ENCODE data around the gene ZCCHC10. TPM values are rescaled to one million over a fixed set of nuclear protein-coding genes. Genes with fewer than 3 reads are reported as not detected.
"Not testable (repeated sequence)": the region's sequence is repeated elsewhere in the genome, so short reads cannot be mapped to it uniquely, and the experiment has no call there.

ZCCHC10 gene
- total RNA-seq, 1 donor from 2014 or later, result 32.2 TPM

DNA sequence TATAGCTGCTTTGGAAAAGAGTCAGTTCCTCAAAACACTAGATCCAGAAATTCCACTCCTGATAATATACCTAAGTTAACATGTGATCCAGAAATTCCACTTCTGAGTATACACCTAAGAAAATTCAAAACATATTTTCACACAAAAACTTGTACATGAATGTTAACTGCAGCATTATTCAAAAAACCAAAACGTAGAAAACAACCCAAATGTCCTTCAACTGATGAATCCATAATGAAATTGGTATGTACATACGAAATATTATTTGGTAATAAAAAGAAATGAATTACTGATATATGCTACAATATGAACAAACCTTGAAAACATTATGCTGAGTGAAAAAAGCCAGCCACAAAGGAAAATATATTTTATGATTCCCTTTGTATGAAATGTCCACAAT is 46.4 kb downstream of the ZCCHC10 start:
- no peak overlapping the region for H3K4me3 Mint-ChIP-seq

DNA sequence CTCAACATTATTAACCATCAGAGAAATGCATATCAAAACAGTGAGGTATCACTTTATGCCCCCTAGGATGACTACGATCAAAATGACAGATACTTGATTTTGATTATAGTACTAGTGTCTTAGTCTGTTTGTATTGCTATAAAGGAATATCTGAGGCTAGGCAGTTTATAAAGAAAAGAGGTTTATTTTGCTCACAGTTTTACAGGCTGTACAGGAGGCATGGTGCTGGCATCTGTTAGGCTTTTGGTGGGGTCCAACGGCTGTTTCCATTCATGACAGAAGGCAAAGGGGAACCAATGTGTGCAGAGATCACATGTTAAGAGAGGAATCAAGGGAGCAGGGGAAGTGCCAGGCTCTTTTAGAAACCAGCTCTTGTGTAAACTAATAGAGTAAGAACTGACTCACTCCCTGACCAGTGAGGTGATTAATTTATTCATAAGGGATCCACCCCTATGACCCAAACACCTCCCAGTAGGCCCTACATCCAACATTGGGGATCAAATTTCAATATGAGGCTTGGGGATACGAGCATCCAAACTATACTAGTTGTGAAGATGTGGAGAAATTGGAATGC is 46.9 kb downstream of the ZCCHC10 start:
- DNase-seq, result no peak
- intact Hi-C loops (cut with micrococcal nuclease), result no loop called here
- Mint-ChIP-seq H3K27me3 (peaks cover under 1% of the 10 kb centered on the region), H3K36me3 (ENCODE audit: low read depth) (no peaks in the 10 kb centered on the region), H3K27ac (no peak overlapping the region), H3K4me1 (no peaks in the 10 kb centered on the region), H3K9me3 (no peaks in the 10 kb centered on the region), H3K4me3 (no peak overlapping the region)

More for the DNA sequence above, 46.4 kb downstream of the ZCCHC10 start:
- no peaks in the 10 kb centered on the region for H3K36me3 Mint-ChIP-seq (ENCODE audit: low read depth)
- no peak overlapping the region for H3K27ac Mint-ChIP-seq
- no peaks in the 10 kb centered on the region for H3K9me3 Mint-ChIP-seq
- H3K4me1 Mint-ChIP-seq, result no peaks in the 10 kb centered on the region
- intact Hi-C loops (cut with micrococcal nuclease), result no loop called here
- peaks cover 4% of the 10 kb centered on the region for H3K27me3 Mint-ChIP-seq
- no peak for DNase-seq

DNA sequence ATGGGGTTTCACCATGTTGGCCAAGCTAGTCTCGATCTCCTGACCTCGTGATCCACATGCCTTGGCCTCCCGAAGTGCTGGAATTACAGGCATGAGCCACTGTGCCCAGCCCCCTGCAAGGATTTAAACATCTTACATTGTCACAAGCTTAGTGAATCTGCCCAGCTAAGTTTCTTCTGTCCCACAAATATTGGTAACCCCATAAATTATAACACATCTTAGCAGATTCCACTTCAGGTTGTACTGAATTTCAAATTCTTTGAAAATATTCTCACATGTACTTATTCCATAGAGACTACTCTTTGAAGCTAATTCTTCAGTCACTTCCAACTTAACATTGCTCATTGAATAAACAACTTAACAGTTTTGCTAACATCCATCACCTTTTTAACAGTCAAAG is 49.5 kb downstream of the ZCCHC10 start:
- H3K27me3 Mint-ChIP-seq, result no peaks in the 10 kb centered on the region
- intact Hi-C loops (cut with micrococcal nuclease), result no loop called here
- no peak overlapping the region for H3K27ac Mint-ChIP-seq
- no peak overlapping the region for H3K4me3 Mint-ChIP-seq
- no peaks in the 10 kb centered on the region for H3K4me1 Mint-ChIP-seq
- no peaks in the 10 kb centered on the region for H3K36me3 Mint-ChIP-seq (ENCODE audit: low read depth)
- no peak for DNase-seq
- no peaks in the 10 kb centered on the region for H3K9me3 Mint-ChIP-seq

DNA sequence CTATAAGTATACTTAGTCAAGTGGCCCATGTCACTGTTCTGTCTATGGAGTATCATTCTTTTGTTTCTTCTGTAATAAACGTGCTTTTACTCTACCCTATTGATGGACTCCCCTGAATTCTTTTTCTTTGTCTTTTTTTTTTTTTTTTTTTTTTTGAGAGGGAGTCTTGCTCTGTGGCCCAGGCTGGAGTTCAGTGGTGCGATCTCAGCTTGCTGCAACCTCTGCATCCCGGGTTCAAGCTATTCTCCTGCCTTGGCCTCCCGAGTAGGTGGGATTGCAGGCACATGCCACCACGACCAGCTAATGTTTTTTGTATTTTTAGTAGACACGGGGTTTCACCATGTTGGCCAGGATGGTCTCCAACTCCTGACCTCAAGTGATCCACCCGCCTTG is 53.9 kb downstream of the ZCCHC10 start:
- H3K4me1 Mint-ChIP-seq; H3K9me3 Mint-ChIP-seq; intact Hi-C loops (cut with micrococcal nuclease): not testable (repeated sequence)

DNA sequence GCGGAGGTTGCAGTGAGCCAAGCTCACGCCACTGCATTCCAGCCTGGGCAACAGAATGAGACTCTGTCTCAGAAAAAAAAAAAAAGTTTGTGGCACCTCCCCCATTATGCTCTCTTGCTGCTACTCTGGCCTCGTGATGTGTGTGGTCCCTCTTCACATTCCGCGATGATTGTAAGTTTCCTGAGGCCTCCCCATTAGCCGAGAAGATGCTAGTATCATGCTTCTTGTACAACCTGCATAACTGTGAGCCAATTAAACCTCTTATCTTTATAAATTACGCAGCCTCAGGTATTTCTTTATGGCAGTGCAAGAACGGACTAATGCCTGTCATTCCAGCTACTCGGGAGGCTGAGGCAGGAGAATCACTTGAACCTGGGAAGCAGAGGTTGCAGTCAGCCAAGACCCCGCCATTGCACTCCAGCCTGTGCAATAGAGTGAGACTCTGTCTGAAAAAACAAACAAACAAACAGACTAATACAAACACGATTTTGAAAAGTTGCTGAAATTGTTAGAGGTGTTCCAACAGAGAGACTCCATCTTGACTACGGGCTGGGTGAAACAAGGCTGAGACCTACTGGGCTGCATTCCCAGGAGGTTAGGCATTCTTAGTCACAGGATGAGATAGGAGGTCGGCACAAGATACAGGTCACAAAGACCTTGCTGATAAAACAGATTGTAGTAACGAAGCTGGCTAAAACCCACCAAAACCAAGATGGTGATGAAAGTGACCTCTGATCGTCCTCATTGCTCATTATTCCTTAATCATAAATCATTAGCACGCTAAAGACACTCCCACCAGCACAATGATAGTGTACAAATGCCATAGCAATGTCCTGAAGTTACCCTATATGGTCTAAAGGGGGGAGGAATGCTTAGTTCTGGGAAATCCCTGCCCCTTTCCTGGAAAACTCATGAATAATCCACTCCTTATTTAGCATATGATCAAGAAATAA is 54.6 kb downstream of the ZCCHC10 start:
- H3K27ac Mint-ChIP-seq, result no peak overlapping the region
- H3K36me3 Mint-ChIP-seq (ENCODE audit: low read depth), result no peaks in the 10 kb centered on the region
- no peaks in the 10 kb centered on the region for H3K4me1 Mint-ChIP-seq
- no peaks in the 10 kb centered on the region for H3K9me3 Mint-ChIP-seq
- DNase-seq, result no peak
- intact Hi-C loops (cut with micrococcal nuclease), result no loop called here
- H3K27me3 Mint-ChIP-seq, result peaks cover 3% of the 10 kb centered on the region
- H3K4me3 Mint-ChIP-seq, result no peak overlapping the region

More for the DNA sequence above, 53.9 kb downstream of the ZCCHC10 start:
- not testable (repeated sequence) for H3K27me3 Mint-ChIP-seq; H3K27ac Mint-ChIP-seq; H3K36me3 Mint-ChIP-seq (ENCODE audit: low read depth); DNase-seq; H3K4me3 Mint-ChIP-seq

DNA sequence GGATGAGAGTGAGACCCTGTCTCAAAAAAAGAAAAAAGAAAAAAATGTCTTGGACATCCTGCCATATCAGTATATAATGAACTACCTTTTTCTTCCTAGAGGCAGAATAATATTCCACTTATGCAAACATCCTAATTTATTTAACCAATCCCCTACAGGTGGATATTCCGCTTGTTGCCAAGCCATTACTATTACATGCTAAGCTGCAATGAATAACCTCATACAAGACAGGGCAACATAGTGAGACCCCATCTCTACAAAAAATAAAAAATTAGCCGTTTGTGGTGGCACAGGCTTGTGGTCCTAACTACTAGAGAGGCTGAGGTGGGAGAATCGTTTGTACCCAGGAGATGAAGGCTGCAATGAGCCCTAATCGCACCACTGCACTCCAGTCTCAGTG is 61.2 kb downstream of the ZCCHC10 start:
- intact Hi-C loops (cut with micrococcal nuclease), result no loop called here
- H3K4me1 Mint-ChIP-seq, result peaks cover 15% of the 10 kb centered on the region
- H3K36me3 Mint-ChIP-seq (ENCODE audit: low read depth), result no peaks in the 10 kb centered on the region
- DNase-seq, result no peak
- H3K9me3 Mint-ChIP-seq, result no peaks in the 10 kb centered on the region
- H3K27ac Mint-ChIP-seq, result no peak overlapping the region
- H3K4me3 Mint-ChIP-seq, result no peak overlapping the region
- H3K27me3 Mint-ChIP-seq, result peaks cover 2% of the 10 kb centered on the region

DNA sequence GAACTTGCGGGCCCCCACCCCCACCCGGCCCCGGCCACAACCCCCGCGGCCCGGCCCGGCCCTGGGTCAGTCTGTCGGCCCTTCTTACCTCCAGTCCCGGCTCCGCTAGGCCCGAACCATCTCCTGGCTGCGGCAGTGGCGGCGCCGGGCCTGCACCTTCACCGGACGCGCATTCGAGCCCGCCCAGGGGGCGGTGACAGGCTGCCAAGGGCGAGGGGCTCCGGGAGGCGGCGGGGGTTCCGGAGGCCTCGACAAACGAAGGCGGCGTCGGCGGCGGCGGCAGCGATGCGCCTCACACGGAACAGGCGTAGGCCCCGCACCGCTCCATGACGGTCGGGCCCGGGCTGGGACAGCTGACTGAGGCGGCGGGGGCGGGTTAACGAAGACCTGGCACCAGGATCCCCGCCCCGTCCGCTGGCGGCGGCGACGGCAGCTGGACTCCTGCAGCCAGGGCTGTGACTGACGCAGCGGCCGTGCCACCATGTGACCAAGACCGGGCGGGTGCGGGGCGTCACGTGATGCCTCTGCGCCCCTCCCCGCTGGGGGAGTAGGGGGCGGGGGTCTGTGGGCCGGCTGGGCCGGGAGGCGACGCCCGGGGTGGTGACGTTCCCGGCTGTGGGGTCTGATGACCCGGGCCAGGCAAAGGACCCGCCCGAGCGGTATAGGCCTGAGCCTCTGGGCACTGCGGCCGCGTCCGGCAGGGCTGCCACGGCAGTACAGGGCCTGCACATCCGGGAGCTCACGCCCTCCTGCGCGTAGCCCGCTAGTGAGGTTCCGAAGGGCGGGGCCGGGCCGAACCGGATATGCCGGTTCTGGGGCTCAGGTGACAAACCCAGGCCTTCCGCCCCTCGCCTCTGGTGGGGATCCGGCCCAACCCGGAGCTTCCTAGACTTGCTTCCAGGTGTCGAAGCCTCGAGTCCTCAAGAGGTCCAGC is 62.9 kb downstream of the ZCCHC10 start, which contains the start of gene AFF4:
TSS of gene AFF4 (minus strand) at position 464 of the 934 bp plus-strand sequence. CDS start 26,445 bp downstream, outside the sequence.
- Mint-ChIP-seq H3K36me3 (ENCODE audit: low read depth) (peaks cover 7% of the 10 kb centered on the region), H3K27me3 (peaks cover 2% of the 10 kb centered on the region), H3K4me1 (peaks cover 20% of the 10 kb centered on the region), H3K9me3 (no peaks in the 10 kb centered on the region), H3K27ac (peak within 1 kb of the TSS; percentile 93), H3K4me3 (peak within 1 kb of the TSS; percentile 92)
- peak; percentile 96 for DNase-seq
- intact Hi-C loops (cut with micrococcal nuclease), result loop anchor here (1.0 kb wide), 2 partner anchors 63 to 88 kb away; partner anchors contain the start of gene ZCCHC10

DNA sequence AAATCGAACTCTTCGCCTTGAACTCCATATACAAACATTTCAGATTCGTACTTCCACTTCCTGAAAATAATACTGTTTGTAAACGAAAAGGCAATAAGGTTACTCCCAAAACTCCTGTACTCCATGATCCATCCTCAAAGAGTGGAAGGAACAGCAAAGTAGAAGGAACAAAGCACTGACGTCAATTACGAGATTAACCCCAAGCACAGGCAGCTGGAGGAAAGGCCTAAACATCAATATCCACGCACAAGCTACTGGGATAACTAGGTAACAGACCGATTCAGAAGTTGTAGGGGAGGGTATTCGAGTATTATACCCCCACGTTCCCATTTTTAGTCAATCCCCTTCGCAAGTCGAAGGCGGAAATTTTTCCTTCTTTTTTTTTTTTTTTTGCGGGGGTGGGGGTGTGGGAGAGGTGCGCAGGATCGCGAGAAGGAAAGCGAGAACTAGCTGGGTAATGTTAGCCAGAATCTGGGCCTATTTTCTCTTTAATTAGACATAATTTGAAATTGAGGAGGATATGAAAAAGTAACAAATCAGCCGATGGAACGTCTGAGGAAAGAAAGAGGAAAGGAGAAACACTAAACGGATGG is 63.8 kb downstream of the ZCCHC10 start:
- no peaks in the 10 kb centered on the region for H3K27me3 Mint-ChIP-seq
- peak overlapping the region; percentile 93 for H3K27ac Mint-ChIP-seq
- H3K9me3 Mint-ChIP-seq, result no peaks in the 10 kb centered on the region
- H3K36me3 Mint-ChIP-seq (ENCODE audit: low read depth), result peaks cover 9% of the 10 kb centered on the region
- H3K4me3 Mint-ChIP-seq, result peak overlapping the region; percentile 92
- peak; percentile 69 for DNase-seq
- peaks cover 21% of the 10 kb centered on the region for H3K4me1 Mint-ChIP-seq
- intact Hi-C loops (cut with micrococcal nuclease), result loop anchor here (1.0 kb wide), 2 partner anchors 64 to 89 kb away; partner anchors contain the start of gene ZCCHC10

DNA sequence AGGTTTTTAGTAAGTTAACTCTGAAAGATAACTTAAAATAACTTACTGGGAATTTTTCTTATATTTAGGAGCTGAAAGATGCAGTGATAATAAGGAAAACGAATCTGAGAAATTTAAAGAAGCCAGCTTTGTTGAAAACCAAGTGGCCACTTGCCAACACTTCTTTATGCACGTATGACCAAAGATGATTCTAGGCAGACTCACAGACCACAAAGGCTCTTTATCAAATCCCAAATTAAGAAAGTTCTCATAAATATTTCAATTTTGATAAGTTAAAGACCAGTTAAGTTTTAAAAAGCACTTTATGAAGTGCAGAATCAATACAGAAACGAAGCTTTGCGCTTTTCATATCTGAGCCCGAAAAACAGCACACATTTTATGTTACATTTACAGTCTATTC is 64.5 kb downstream of the ZCCHC10 start:
- peaks cover 9% of the 10 kb centered on the region for H3K36me3 Mint-ChIP-seq (ENCODE audit: low read depth)
- intact Hi-C loops (cut with micrococcal nuclease), result no loop called here
- no peaks in the 10 kb centered on the region for H3K27me3 Mint-ChIP-seq
- no peaks in the 10 kb centered on the region for H3K9me3 Mint-ChIP-seq
- H3K27ac Mint-ChIP-seq, result peak overlapping the region; percentile 93
- no peak for DNase-seq
- peak overlapping the region; percentile 92 for H3K4me3 Mint-ChIP-seq
- H3K4me1 Mint-ChIP-seq, result peaks cover 21% of the 10 kb centered on the region

DNA sequence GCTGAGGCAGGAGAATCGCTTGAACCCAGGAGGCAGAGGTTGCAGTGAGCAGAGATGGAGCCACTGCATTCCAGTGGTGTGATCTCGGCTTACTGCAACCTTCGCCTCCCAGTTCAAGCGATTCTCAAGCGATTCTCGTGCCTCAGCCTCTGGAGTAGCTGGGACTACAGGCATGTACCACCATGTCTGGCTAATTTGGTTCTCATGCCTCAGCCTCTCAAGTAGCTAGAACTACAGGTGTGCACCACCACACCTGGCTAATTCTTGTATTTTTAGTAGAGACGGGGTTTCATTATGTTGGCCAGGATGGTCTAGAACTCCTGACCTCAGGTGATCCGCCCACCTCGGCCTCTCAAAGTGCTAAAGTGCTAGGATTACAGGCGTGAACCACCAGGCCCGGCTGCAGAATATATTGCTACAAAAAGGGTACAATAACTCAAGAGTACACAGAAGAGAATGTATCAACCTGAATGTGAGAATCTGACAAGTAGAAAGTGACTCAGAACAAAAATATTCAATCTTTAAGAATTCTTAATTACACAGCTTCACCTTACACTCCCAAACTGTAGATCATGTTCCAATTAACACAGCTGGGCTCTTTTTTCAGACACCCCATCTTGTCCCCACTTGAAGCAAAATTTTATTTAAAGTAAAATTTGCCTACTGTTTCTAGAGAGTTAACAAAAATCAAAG is 65.1 kb downstream of the ZCCHC10 start:
- DNase-seq; intact Hi-C loops (cut with micrococcal nuclease); H3K9me3 Mint-ChIP-seq; H3K27me3 Mint-ChIP-seq; H3K27ac Mint-ChIP-seq; H3K36me3 Mint-ChIP-seq (ENCODE audit: low read depth): not testable (repeated sequence)
- Mint-ChIP-seq H3K4me1 (peaks cover 21% of the 10 kb centered on the region), H3K4me3 (peak overlapping the region; percentile 92)

DNA sequence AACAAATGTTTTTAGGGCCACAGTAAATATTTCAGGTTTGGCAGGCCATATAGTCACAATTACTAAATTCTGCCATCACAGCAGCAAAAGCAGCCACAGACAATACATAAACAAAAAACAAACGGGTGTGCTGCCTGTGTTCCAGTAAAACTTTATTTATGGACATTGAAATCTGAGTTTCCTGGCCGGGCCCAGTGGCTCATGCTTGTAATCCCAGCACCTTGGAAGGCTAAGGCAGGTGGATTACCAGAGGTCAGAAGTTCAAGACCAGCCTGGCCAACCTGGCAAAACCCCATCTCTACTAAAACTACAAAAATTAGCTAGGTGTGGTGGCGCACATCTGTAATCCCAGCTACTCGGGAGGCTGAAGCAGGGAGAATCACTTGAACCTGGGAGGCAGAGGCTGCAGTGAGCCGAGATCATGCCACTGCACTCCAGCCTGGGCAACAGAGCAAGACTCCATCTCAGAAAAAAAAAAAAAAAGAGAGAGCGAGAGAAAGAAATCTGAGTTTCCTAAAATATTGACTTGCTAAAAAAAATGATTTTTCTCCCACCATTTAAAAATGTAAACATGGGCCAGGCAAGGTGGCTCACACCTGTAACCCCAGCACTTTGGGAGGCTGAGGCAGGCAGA is 70.1 kb downstream of the ZCCHC10 start:
- intact Hi-C loops (cut with micrococcal nuclease); DNase-seq; H3K4me3 Mint-ChIP-seq; H3K27me3 Mint-ChIP-seq; H3K9me3 Mint-ChIP-seq; H3K27ac Mint-ChIP-seq: not testable (repeated sequence)
- peaks cover 25% of the 10 kb centered on the region for H3K4me1 Mint-ChIP-seq
- H3K36me3 Mint-ChIP-seq (ENCODE audit: low read depth), result peaks cover 28% of the 10 kb centered on the region

DNA sequence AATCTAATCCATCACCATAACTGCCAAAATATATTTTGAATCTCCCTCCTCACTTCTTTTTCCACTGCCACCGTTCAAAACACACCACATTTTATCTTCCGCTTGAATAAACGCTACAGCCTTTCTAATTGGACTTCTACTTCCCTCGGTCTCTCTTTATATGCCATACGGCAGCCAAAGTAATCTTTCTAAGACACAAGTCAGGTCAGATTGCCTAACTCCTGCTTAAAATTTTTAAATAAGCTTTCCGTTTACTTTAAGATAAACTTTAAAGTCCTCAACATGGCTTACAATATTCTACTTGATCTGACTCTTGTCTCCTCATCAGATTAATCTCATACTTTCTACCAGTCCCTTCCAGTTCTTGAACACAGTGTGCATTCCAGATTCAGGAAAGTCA is 72.6 kb downstream of the ZCCHC10 start:
- H3K4me1 Mint-ChIP-seq, result peaks cover 23% of the 10 kb centered on the region
- no peak overlapping the region for H3K4me3 Mint-ChIP-seq
- no peak overlapping the region for H3K27ac Mint-ChIP-seq
- intact Hi-C loops (cut with micrococcal nuclease), result no loop called here
- DNase-seq, result no peak
- peaks cover 26% of the 10 kb centered on the region for H3K36me3 Mint-ChIP-seq (ENCODE audit: low read depth)
- no peaks in the 10 kb centered on the region for H3K9me3 Mint-ChIP-seq
- no peaks in the 10 kb centered on the region for H3K27me3 Mint-ChIP-seq

Data from activated CD4-positive, alpha-beta T cell treated with anti-CD3 and anti-CD28 coated beads, Interleukin-2, amount 10 ng/mL, durations not matched to agents 24 days and 14 days (primary cell).